ENCODE results near the gene DOCK3.

Gene DOCK3

GRCh38 chr3:51355891-51356578 lies 681.3 kb downstream of the DOCK3 start:
- H2AFZ ChIP-seq (ENCODE audit: low read depth, low read length): no peak overlapping the region
- H3K9me3 ChIP-seq (ENCODE audit: insufficient read depth, low read length): no peaks in the 10 kb centered on the region
- no peaks in the 10 kb centered on the region for H4K20me1 ChIP-seq (ENCODE audit: insufficient read depth, low read length)
- H3K36me3 ChIP-seq (replicated peaks; ENCODE audit: low read depth, low read length): no peaks in the 10 kb centered on the region
- no peak overlapping the region for H3K9ac ChIP-seq (ENCODE audit: low read length)
- TF ChIP-seq EZH2phosphoT487 (IDR thresholded peaks at IDR 0.05; ENCODE audit: low read depth): no peak
- H3K79me2 ChIP-seq (ENCODE audit: low read length): no peaks in the 10 kb centered on the region
- no peak overlapping the region for H3K27ac ChIP-seq (ENCODE audit: low read length)
- H3K4me2 ChIP-seq (ENCODE audit: low read length): no peak overlapping the region
- H3K27me3 ChIP-seq (ENCODE audit: low read depth, low read length): no peaks in the 10 kb centered on the region
- H3K4me1 ChIP-seq (ENCODE audit: low read length): no peaks in the 10 kb centered on the region
- H3K4me3 ChIP-seq (ENCODE audit: low read length): no peak overlapping the region

- H3K4me2 ChIP-seq (ENCODE audit: low read length): no peak overlapping the region
- no peak overlapping the region for H2AFZ ChIP-seq (ENCODE audit: low read depth, low read length)
- no peak overlapping the region for H3K27ac ChIP-seq (ENCODE audit: low read length)
- no peaks in the 10 kb centered on the region for H4K20me1 ChIP-seq (ENCODE audit: insufficient read depth, low read length)
- H3K9me3 ChIP-seq (ENCODE audit: insufficient read depth, low read length): no peaks in the 10 kb centered on the region
- no peaks in the 10 kb centered on the region for H3K79me2 ChIP-seq (ENCODE audit: low read length)
- no peaks in the 10 kb centered on the region for H3K4me1 ChIP-seq (ENCODE audit: low read length)
- H3K36me3 ChIP-seq (replicated peaks; ENCODE audit: low read depth, low read length): no peaks in the 10 kb centered on the region
- no peak overlapping the region for H3K4me3 ChIP-seq (ENCODE audit: low read length)
- no peak for TF ChIP-seq EZH2phosphoT487 (IDR thresholded peaks at IDR 0.05; ENCODE audit: low read depth)
- no peak for TF ChIP-seq CTCF (IDR thresholded peaks at IDR 0.05; ENCODE audit: low read depth, low read length)
- H3K27me3 ChIP-seq (ENCODE audit: low read depth, low read length): no peaks in the 10 kb centered on the region
- no peak overlapping the region for H3K9ac ChIP-seq (ENCODE audit: low read length)
Measured at GRCh38 chr3:51357856-51358255, 683.1 kb downstream of the DOCK3 start.

GRCh38 chr3:51358981-51359380 lies 684.3 kb downstream of the DOCK3 start:
- H3K9me3 ChIP-seq (ENCODE audit: insufficient read depth, low read length): no peaks in the 10 kb centered on the region
- no peak overlapping the region for H3K4me2 ChIP-seq (ENCODE audit: low read length)
- TF ChIP-seq EZH2phosphoT487 (IDR thresholded peaks at IDR 0.05; ENCODE audit: low read depth): no peak
- no peak for TF ChIP-seq CTCF (IDR thresholded peaks at IDR 0.05; ENCODE audit: low read depth, low read length)
- no peak overlapping the region for H3K4me3 ChIP-seq (ENCODE audit: low read length)
- no peaks in the 10 kb centered on the region for H3K79me2 ChIP-seq (ENCODE audit: low read length)
- no peaks in the 10 kb centered on the region for H3K27me3 ChIP-seq (ENCODE audit: low read depth, low read length)
- H3K36me3 ChIP-seq (replicated peaks; ENCODE audit: low read depth, low read length): no peaks in the 10 kb centered on the region
- no peak overlapping the region for H2AFZ ChIP-seq (ENCODE audit: low read depth, low read length)
- no peaks in the 10 kb centered on the region for H4K20me1 ChIP-seq (ENCODE audit: insufficient read depth, low read length)
- H3K4me1 ChIP-seq (ENCODE audit: low read length): no peaks in the 10 kb centered on the region
- no peak overlapping the region for H3K9ac ChIP-seq (ENCODE audit: low read length)
- no peak overlapping the region for H3K27ac ChIP-seq (ENCODE audit: low read length)

GRCh38 chr3:51360806-51361205 lies 686.1 kb downstream of the DOCK3 start:
- TF ChIP-seq EZH2phosphoT487 (IDR thresholded peaks at IDR 0.05; ENCODE audit: low read depth): no peak
- TF ChIP-seq CTCF (IDR thresholded peaks at IDR 0.05; ENCODE audit: low read depth, low read length): no peak
- no peak overlapping the region for H3K9ac ChIP-seq (ENCODE audit: low read length)
- H2AFZ ChIP-seq (ENCODE audit: low read depth, low read length): no peak overlapping the region
- H3K4me1 ChIP-seq (ENCODE audit: low read length): no peaks in the 10 kb centered on the region
- H3K4me3 ChIP-seq (ENCODE audit: low read length): no peak overlapping the region
- no peaks in the 10 kb centered on the region for H3K27me3 ChIP-seq (ENCODE audit: low read depth, low read length)
- no peak overlapping the region for H3K4me2 ChIP-seq (ENCODE audit: low read length)
- H3K79me2 ChIP-seq (ENCODE audit: low read length): no peaks in the 10 kb centered on the region
- H3K36me3 ChIP-seq (replicated peaks; ENCODE audit: low read depth, low read length): no peaks in the 10 kb centered on the region
- no peaks in the 10 kb centered on the region for H3K9me3 ChIP-seq (ENCODE audit: insufficient read depth, low read length)
- no peaks in the 10 kb centered on the region for H4K20me1 ChIP-seq (ENCODE audit: insufficient read depth, low read length)
- H3K27ac ChIP-seq (ENCODE audit: low read length): no peak overlapping the region
